HUDEP-2 (cell line): ENCODE results near the gene RAB1B.
"Not testable (repeated sequence)": the region's sequence is repeated elsewhere in the genome, so short reads cannot be mapped to it uniquely, and the experiment has no call there.

Source experiments
- DNase-seq, 76 experiments: peaks; one replicate each; lab custom pipeline; 2025; ENCODE audit not compliant: unreplicated experiment in 76 of 76; lab: John Stamatoyannopoulos, UW

The RAB1B gene

GRCh38 chr11:66317322-66317722 is 48.9 kb downstream of the RAB1B start:
- no peak for DNase-seq

DNA sequence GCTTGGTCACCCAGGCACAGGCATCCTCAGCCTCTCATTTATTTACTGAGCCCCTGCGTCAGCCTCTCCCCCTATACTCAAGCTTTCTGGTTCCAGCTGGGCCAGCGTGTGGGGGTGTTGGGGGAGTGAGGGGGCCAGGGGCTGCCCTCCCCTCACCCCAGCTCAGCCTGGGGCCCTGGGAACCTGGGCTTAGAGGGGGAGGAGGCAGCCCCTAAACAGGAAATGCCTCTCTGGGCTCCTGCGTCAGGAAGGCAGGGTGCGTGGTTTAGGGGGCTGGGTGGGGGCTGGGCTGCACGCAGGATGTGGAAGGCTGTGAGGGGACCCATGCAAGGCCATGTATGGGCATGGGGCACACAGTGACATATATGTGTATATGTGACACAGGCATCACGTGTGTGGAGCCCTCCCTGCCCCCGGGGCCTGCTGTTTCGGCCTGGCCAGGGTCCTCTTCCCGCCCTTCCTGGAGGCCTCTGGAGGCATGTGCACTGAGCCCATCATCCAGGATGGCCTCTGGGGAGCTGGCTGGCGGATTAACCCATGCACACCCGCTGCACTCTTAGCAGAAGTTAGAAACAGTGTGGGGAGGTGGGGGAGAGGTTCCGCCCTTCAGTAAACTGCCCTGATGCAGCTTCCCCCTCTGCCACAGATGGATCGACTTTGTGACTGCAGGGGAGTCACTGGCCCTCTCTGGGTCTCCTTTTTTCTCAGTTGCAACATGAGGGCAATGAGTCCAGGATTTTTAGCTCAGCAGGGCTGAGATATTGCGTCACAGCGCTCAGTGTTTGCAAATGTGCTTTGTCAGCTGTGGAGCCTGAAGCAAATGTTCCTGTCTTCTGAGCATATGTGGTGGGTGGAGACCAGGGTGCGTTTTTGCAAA is 49.5 kb downstream of the RAB1B start:
- DNase-seq: no peak

GRCh38 chr11:66318600-66318970 is 50.1 kb downstream of the RAB1B start:
- DNase-seq: no peak

GRCh38 chr11:66320289-66320688 is 51.9 kb downstream of the RAB1B start:
- DNase-seq: not testable (repeated sequence)

DNA sequence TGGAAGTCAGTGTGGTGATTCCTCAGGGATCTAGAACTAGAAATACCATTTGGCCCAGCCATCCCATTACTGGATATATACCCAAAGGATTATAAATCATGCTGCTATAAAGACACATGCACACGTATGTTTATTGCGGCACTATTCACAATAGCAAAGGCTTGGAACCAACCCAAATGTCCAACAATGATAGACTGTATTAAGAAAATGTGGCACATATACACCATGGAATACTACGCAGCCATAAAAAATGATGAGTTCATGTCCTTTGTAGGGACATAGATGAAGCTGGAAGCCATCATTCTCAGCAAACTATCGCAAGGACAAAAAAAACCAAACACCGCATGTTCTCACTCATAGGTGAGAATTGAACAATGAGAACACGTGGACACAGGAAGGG is 52.3 kb downstream of the RAB1B start:
- DNase-seq: not testable (repeated sequence)

DNA sequence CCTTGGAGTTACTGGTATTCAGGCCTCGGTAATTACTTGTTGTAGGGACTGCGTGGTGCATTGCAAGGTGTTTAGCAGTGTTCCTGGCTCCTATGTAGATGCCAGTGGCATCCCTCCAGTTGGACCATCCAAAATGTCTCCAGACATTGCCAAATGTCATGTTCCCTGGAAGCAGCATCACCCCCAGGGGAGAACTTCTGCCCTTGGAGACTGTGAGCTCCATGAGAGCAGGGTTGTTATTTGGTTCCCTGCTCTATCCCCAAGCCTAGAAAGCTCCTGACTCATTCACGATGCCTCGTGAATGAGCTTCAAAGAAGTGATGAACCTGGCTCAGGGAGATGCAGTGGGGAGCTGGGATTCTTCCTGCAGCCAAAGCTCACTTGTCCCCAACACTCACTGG is 53.2 kb downstream of the RAB1B start:
- no peak for DNase-seq

DNA sequence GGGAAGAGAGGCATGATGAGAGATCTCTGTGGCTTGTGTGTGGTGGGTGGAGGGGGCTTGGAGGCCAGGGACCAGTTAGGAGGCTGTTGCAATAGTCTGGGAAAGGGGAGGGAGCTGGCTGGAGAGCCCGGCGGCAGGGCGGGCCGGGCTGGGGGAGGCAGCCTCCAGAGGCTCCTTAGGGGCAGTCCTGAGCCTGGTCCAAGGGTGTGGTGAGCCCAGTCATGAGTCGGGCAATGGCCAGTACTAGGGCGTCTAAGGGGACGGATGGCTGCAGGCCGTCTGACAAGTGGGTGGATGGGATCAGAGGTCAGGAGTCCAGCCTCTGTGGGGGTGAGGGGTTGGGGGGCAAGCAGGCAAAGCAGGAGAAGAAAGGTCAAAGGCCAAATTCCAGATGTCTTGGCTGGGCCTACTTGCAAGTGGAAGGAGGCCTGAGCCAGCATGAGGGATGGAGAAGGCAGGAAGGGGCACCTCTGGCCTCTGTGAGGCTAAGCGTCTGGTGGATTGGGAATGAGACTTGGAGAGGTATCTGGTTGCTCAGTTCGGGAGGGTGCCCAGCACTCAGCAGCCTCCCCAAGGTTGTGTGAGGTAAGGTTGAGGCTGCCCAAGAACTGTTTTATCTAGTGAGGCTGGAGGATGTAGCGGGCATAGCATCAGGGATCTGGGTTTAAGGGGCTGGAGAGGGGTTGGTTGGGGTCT is 54.4 kb downstream of the RAB1B start:
- DNase-seq: no peak

- no peak for DNase-seq
Observed at GRCh38 chr11:66323684-66324083, 55.2 kb downstream of the RAB1B start.

DNA sequence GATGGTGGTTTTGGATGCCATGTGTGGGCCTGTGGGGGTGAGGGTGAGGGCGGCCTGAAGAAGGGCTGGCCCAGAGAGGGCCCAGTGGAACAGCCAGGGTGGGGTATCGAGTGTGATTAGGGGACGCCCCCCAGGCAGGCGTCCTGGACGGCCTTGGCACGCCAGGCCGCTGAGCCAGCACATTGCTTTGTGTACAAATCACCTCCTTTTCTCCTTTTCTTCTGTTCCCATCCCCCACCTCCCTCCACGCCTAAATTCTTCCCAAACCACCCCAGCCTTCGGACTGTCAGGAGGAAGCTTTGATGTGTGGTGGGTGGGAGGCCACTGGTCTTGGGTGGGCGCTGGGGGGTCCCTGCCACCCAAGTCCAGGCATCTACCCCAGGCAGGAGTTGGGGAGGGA is 56.2 kb downstream of the RAB1B start:
- DNase-seq: no peak

DNA sequence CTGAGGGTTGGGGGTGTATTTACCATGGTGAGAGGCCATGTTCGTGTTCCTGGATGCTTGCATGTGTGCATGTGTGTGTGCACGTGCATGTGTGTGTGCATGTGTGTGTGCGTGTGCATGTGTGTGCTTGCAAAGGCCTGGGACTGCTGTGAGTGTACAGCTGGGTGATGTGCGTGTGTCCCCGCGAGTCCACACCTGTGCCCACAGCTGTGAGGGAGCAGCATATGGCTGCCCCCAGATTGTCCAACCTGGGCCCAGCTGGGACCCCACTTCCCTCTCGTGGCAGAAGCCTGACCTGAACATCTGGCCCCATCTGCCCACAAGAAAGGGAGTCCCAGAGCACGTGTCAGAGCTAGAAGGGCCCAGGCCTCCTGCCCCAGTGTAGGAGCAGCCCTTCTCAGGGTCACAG is 56.8 kb downstream of the RAB1B start:
- DNase-seq: no peak

GRCh38 chr11:66326261-66327111 is 58.0 kb downstream of the RAB1B start:
- no peak for DNase-seq
